RKO (cell line): Measurements from ENCODE around the gene ARFGEF3.

Source experiments
- DNase-seq: peaks from one replicate; pipeline ENCODE4 v3.0.0-alpha.2; 2016; ENCODE audit warnings: low spot score

The ARFGEF3 gene

GRCh38 chr6:138215093-138215782, 53.5 kb downstream of the ARFGEF3 start:
- no peak for DNase-seq

- no peak for DNase-seq
Measured at GRCh38 chr6:138218449-138218848, 56.7 kb downstream of the ARFGEF3 start, which contains the start of gene PBOV1. Gene PBOV1 (minus strand): TSS chr6:138218491. CDS start chr6:138218395, 96 bp downstream.

- DNase-seq = no peak
Measured at GRCh38 chr6:138219398-138219797, 57.7 kb downstream of the ARFGEF3 start.

DNA sequence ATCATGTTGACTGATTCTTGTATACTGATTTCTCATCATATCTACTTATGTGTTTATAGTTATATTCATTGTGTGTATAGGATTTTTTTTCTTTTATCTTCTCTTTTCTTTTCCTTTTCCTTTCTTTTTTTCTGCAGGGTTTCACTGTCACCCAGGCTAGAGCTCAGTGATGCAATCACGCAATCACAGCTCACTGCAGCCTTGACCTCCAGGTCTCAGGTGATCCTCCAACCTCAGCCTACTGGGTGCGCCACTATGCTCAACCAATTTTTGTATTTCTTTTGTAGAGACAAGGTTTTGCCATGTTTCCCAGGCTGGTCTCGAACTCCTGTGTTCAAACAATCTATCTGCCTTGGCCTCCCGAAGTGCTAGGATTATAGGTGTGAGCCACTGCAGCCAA, 58.2 kb downstream of the ARFGEF3 start:
- DNase-seq = no peak

DNA sequence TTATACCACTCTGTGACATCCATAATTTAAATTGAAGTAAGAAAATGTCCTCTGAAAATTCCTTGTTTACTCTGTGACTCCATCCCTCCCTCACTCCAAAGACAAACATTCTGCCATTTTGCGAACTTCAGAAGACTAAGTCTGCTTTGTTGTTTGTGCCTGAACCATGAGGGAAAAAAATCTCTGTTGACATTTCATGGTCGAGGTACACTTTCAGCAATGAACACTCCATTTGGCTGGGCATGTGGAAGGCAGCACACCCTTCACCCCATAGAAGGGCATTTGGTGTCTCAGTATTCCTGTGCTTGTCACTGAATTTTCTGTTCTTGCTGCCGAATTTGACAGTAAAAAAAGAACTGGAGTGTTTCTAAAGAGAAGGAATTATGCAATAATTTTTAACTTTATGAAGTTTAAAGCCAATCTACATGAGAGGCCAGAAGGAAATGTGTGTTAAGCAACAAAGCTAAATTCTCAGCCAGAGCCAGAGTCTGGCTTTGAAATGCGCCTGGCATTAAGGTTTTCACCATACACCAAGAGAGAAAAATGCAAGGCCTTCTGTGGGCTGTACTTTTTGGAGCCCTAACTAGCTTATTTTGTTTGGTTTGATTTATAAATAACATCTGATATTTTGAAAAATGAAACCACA, 61.3 kb downstream of the ARFGEF3 start:
- no peak for DNase-seq

- no peak for DNase-seq
Measured at GRCh38 chr6:138225953-138226352, 64.2 kb downstream of the ARFGEF3 start.

- DNase-seq = no peak
Measured at GRCh38 chr6:138226700-138227315, 65.1 kb downstream of the ARFGEF3 start.

- no peak for DNase-seq
Measured at GRCh38 chr6:138227316-138227781, 65.6 kb downstream of the ARFGEF3 start.

DNA sequence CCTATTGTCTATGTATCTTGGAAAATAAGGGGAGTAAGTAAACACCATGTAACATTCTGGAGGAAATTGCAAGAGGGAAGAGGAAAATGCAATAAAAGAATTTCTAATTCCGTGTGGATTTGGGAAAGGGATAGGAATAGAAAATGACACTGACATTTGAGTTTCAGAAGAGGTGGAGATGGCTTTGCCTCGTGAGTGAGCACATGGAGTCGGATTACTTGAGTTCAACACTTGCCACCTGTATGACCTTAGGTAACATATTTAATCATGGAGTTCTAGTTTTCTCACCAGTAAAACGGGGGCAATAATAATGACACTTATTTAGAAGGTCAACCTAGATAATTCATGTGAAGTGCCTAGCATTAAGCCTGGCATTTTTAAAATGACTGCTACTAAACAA, 67.3 kb downstream of the ARFGEF3 start:
- DNase-seq = no peak

DNA sequence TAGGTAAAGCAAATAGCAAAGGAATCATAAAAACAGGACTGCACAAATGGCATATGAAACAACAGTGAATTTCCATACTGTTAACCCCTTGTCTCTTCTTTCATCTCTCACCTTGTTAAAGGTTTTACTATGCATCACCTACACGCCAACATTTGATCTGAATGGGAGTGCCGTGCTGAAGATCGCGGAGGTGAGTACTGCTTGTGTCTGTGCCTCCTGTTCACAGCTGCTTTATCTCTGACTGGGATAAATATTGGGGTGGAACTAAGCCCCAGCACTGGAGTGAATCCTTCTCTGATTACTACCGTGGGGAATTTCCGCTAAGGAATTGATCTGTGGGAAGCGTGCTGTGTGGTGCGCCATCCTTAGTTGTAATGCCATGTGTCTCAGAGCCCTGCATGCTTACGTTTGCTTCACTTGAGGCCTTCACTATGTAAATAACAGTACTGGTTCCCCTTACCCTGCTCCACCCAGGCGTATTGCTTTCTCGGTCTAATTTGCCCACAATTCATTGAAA, 68.0 kb downstream of the ARFGEF3 start:
- DNase-seq = no peak

GRCh38 chr6:138230221-138230620, 68.5 kb downstream of the ARFGEF3 start:
- no peak for DNase-seq

- DNase-seq = no peak
Measured at GRCh38 chr6:138230759-138231380, 69.1 kb downstream of the ARFGEF3 start.

GRCh38 chr6:138231381-138231886, 69.7 kb downstream of the ARFGEF3 start:
- DNase-seq = no peak

DNA sequence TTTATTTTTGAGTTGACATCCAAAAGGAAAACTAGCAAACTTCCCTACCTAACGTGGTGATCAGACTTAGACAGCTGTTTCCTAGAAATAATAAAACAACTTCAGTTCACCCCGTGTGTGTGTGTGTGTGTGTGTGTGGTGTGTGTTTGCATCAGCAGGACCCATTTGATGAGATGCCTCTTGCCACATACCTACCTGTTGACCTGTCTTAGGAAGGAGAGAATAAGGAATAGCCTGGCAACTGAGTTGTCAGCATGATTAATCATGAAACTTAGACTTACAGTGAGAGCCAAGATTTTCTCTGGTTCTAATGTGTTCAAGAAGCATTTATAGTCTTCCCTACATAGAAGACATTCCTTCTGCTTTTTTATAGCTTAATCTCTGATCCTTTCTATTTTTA, 72.6 kb downstream of the ARFGEF3 start:
- DNase-seq = no peak

GRCh38 chr6:138235205-138235604, 73.5 kb downstream of the ARFGEF3 start:
- DNase-seq = no peak

DNA sequence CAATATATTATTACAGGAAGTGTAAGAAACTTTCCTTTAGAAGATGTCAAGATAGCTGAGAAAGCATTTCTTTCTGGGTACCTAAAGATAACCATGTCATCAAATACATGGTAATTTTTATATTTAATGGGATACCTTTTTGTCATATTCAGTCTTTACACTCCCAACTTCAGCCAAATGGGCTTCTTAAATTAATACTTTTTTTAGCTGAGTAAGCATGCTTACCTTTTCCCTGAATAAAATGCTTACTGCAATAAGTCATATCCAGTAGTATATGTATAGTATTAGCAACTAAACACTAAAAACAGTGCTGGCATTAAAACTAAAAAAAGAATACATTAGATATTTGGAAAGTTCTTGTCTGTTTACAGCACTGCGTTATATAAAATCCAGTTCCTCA, 74.0 kb downstream of the ARFGEF3 start:
- no peak for DNase-seq

- no peak for DNase-seq
Measured at GRCh38 chr6:138237463-138237862, 75.7 kb downstream of the ARFGEF3 start.

GRCh38 chr6:138238368-138238767, 76.6 kb downstream of the ARFGEF3 start:
- no peak for DNase-seq

GRCh38 chr6:138239774-138240173, 78.0 kb downstream of the ARFGEF3 start:
- no peak for DNase-seq

- no peak for DNase-seq
Measured at GRCh38 chr6:138240476-138241245, 78.9 kb downstream of the ARFGEF3 start.

- no peak for DNase-seq
Measured at GRCh38 chr6:138241381-138241780, 79.6 kb downstream of the ARFGEF3 start.

- no peak for DNase-seq
Measured at GRCh38 chr6:138241934-138242333, 80.2 kb downstream of the ARFGEF3 start.
